K562 treated with DMSO at 1 percent for 4 hours (cell line): ENCODE results near the gene MAP1LC3A. TPM values are rescaled to one million over a fixed set of nuclear protein-coding genes. Genes with fewer than 3 reads are reported as not detected.

Experiments used
- total RNA-seq: library from RNA; unstranded; fragments of 300-600 nt; gene quantifications from 2 replicates; pipeline ENCODE4 v1.2.3, GENCODE V29; 2022; ENCODE audit not compliant: insufficient read depth

MAP1LC3A gene
- total RNA-seq, result 0.94 TPM in 1 of 2 replicates, not detected in the other

GRCh38 chr20:34558320-34559218 is at the start of gene MAP1LC3A:
Gene MAP1LC3A, plus strand, starts transcription at chr20:34558718. Its CDS starts 151 bp downstream, at chr20:34558869.

DNA sequence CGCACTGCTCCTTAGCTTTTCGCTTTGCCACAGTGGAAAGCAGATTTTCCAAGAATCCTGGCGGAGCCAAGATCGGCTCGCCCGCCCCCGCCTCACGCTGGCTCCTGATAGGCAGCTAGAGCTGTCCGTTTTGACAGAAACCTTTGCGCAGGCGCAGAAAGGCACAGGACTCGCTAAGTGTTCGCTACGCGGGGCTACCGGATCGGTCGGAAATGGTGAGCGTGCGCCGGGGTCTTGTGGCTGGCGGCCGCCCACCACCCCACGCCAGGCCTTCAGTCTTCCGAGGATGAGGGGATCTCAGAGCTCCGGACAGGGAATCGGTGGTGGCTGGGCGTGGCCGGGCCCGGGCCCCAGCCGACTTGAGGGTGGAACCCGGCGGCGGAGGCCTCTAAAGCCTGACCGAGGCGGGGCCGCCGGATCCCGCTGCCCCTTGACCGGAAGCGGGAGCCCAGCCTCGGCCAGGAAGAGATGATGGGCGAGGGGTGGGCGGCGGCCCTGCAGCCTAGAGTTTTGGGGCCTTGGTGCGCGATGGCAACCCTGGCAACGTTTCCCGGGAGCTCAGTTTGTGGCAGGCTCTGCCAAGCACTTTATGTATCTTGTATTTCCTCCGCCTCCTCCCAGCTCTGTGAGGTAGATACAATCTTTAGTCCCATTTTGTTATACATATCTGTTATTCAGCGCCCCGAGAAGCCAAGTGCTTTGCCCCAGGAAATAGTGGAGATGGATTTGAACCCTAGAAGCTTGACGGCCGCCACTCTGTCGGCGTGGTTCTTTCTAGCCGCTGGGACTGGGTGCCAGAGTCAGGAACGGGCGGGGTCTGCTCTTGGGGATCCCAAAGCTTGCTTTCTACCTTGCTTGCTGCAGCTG is 42.0 kb upstream of the MAP1LC3A start, which contains the start of gene DYNLRB1:
Gene DYNLRB1, plus strand, starts transcription at position 176 of the 867 bp plus-strand sequence. Its CDS starts 37 bp downstream, at position 213.

Other genes starting within 250 kb of the MAP1LC3A start
- gene ITCH, start 195.4 kb upstream of the MAP1LC3A start, total RNA-seq, result 11.5 and 20.3 TPM in 2 replicates
- 310 and 328 TPM in 2 replicates for gene DYNLRB1, start 42.3 kb upstream of the MAP1LC3A start, total RNA-seq
- 25.2 and 26.8 TPM in 2 replicates for gene PIGU, start 118.4 kb downstream of the MAP1LC3A start, total RNA-seq
- 18.6 and 19.1 TPM in 2 replicates for gene TP53INP2, start 145.6 kb downstream of the MAP1LC3A start, total RNA-seq